ENCODE measurements around the gene MADD.

DNA sequence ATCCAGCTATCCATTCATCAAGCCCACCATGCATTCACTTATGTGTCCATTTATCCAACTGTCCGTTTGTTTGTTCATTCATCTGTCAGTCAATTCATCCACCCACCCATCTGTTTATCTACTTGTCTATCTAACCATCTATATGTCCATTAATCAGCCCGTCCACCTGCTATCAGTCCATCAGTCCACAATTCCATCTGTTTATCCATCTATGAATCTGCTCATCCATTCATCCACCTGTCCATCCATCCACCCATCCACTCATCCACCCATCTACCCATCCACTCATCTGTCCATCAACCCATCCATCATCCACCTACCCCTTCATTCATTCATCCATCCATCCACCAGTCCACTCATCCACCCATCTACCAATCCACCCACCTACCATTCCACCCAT is 109.4 kb downstream of the MADD start:
- TF ChIP-seq POLR2A (IDR thresholded peaks at IDR 0.05; ENCODE audit: low read depth, low read length) (no peak), TAF1 (IDR thresholded peaks at IDR 0.05; ENCODE audit: borderline replicate concordance, low read depth, low read length) (no peak)
